OCI-LY1 (cell line): ENCODE data around the gene SLC35C1.

ENCODE experiments used
- EZH2 ChIP-seq: fragments of 200-600 bp; sonication (generic), shearing (Covaris generic); IDR thresholded peaks from 2 replicates; pipeline ENCODE4 v1.8.0; 2017; ENCODE audit warnings: borderline replicate concordance, mixed run types, mild to moderate bottlenecking, antibody characterized with exemption, low read length, moderate library complexity, mixed read lengths
- TF ChIP-seq, protein P1 (sequence below): fragments of 200-600 bp; sonication (generic), shearing (Covaris generic); IDR thresholded peaks from 2 replicates; pipeline ENCODE4 v1.5.1; 2017; ENCODE audit warnings: mild to moderate bottlenecking, antibody characterized with exemption, low read length, moderate library complexity, mixed read lengths

DNA sequence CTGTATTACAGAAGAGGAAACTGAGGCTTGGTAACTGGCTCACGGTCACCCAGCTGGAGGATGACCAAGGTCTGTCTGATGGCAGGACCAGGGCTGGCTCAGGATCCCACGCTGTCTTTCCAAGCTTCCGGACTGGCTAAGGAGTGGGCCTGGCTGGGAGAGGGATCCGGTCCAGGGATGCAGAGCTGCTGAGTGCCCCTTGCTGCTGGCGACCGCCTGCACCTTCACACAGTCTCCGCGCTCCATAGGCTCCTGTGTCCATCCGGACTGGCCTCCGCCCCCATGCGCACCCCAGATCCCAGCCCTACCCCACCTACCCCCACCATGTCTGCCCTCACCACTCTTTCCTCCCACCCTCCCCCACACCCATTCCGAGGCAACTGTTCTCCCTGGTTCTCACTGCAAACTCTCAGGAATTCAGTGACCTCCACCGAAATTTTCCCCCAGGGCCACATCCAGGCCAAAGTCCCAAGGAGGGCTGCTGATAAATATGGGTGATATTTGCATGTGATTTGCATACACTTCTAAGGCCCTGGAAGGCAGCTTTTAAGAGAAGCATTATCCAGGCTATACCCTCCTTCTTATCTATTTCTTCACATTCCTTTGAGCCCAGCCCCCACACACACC lies 48.5 kb upstream of the SLC35C1 start:
- TF ChIP-seq, protein P1, sequence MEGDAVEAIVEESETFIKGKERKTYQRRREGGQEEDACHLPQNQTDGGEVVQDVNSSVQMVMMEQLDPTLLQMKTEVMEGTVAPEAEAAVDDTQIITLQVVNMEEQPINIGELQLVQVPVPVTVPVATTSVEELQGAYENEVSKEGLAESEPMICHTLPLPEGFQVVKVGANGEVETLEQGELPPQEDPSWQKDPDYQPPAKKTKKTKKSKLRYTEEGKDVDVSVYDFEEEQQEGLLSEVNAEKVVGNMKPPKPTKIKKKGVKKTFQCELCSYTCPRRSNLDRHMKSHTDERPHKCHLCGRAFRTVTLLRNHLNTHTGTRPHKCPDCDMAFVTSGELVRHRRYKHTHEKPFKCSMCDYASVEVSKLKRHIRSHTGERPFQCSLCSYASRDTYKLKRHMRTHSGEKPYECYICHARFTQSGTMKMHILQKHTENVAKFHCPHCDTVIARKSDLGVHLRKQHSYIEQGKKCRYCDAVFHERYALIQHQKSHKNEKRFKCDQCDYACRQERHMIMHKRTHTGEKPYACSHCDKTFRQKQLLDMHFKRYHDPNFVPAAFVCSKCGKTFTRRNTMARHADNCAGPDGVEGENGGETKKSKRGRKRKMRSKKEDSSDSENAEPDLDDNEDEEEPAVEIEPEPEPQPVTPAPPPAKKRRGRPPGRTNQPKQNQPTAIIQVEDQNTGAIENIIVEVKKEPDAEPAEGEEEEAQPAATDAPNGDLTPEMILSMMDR, result no peak
- no peak for TF ChIP-seq EZH2
